Nephron (organoid): Measurements from ENCODE around the gene DOCK11.
A peak's percentile ranks its signal among the peaks of the same experiment; 100 is the strongest.
"Not testable (repeated sequence)": the region's sequence is repeated elsewhere in the genome, so short reads cannot be mapped to it uniquely, and the experiment has no call there.

ENCODE experiments used
- H3K27ac Mint-ChIP-seq, 3 experiments: 2 replicates each; pipeline ENCODE4 v1.8.0; 2020; ENCODE audit warnings: mixed read lengths in 3 of 3, mild to moderate bottlenecking in 2 of 3, moderate library complexity in 1 of 3
- H3K27me3 Mint-ChIP-seq: 2 replicates; pipeline ENCODE4 v1.8.0; 2021; ENCODE audit warnings: low read depth, mild to moderate bottlenecking, moderate library complexity, mixed read lengths
- H3K36me3 Mint-ChIP-seq: 2 replicates; pipeline ENCODE4 v1.8.0; 2020; ENCODE audit warnings: low read depth, mixed read lengths
- H3K4me1 Mint-ChIP-seq: 2 replicates; pipeline ENCODE4 v1.8.0; 2020; ENCODE audit warnings: mixed read lengths
- H3K4me3 Mint-ChIP-seq, 3 experiments: 2 replicates each; pipeline ENCODE4 v1.8.0; 2020; ENCODE audit warnings: mild to moderate bottlenecking in 3 of 3, mixed read lengths in 3 of 3, moderate library complexity in 2 of 3
- H3K9me3 Mint-ChIP-seq: 2 replicates; pipeline ENCODE4 v1.8.0; 2020; ENCODE audit warnings: mixed read lengths
- CTCF ChIP-seq, 3 experiments: fragments of 200-600 bp; sonication (generic); IDR thresholded peaks; one replicate each; pipeline ENCODE4 v1.5.0; 2021; ENCODE audit warnings: antibody characterized with exemption in 3 of 3; ENCODE audit not compliant: unreplicated experiment in 3 of 3

Gene DOCK11

GRCh38 chrX:118726887-118727685 lies 231.5 kb downstream of the DOCK11 start, which contains the start of gene IL13RA1:
IL13RA1 (plus strand) TSS chrX:118727606; CDS start chrX:118727639, 33 bp downstream.
- H3K9me3 Mint-ChIP-seq, result peaks cover 16% of the 10 kb centered on the region
- TF ChIP-seq CTCF (IDR thresholded peaks at IDR 0.05; ENCODE audit: unreplicated experiment in 3 of 3), result no peak
- H3K4me1 Mint-ChIP-seq, result peaks cover 31% of the 10 kb centered on the region
- peak within 1 kb of the TSS; percentile 34 to 84 (median 63) for H3K27ac Mint-ChIP-seq
- H3K27me3 Mint-ChIP-seq, result peaks cover 6% of the 10 kb centered on the region
- H3K36me3 Mint-ChIP-seq, result no peaks in the 10 kb centered on the region
- peak within 1 kb of the TSS; percentile 83 to 88 (median 88) for H3K4me3 Mint-ChIP-seq

GRCh38 chrX:118727686-118728339 lies 232.2 kb downstream of the DOCK11 start:
- Mint-ChIP-seq H3K9me3 (peaks cover 14% of the 10 kb centered on the region), H3K4me1 (peaks cover 31% of the 10 kb centered on the region), H3K4me3 (peak overlapping the region; percentile 83 to 88 (median 88)), H3K36me3 (no peaks in the 10 kb centered on the region), H3K27ac (peak overlapping the region; percentile 34 to 84 (median 63)), H3K27me3 (peaks cover 6% of the 10 kb centered on the region)
- TF ChIP-seq CTCF (IDR thresholded peaks at IDR 0.05; ENCODE audit: unreplicated experiment in 3 of 3), result no peak

- Mint-ChIP-seq H3K4me1 (peaks cover 31% of the 10 kb centered on the region), H3K4me3 (peak overlapping the region; percentile 83 to 88 (median 88)), H3K36me3 (no peaks in the 10 kb centered on the region), H3K27ac (peak overlapping the region in 2 of 3 experiments; percentile 63 to 84), H3K27me3 (no peaks in the 10 kb centered on the region), H3K9me3 (peaks cover 17% of the 10 kb centered on the region)
- TF ChIP-seq CTCF (IDR thresholded peaks at IDR 0.05; ENCODE audit: unreplicated experiment in 3 of 3), result no peak
These were observed 233.5 kb downstream of the DOCK11 start for GRCh38 chrX:118729042-118729652.

- Mint-ChIP-seq H3K9me3 (peaks cover 24% of the 10 kb centered on the region), H3K27me3 (no peaks in the 10 kb centered on the region), H3K36me3 (peaks cover under 1% of the 10 kb centered on the region), H3K4me1 (peaks cover 25% of the 10 kb centered on the region), H3K4me3 (peak overlapping the region in 2 of 3 experiments; percentile 28 to 83), H3K27ac (peak overlapping the region in 2 of 3 experiments; percentile 7 to 24)
- no peak for TF ChIP-seq CTCF (IDR thresholded peaks at IDR 0.05; ENCODE audit: unreplicated experiment in 3 of 3)
These were observed 235.1 kb downstream of the DOCK11 start for GRCh38 chrX:118730500-118731247.

- H3K27ac Mint-ChIP-seq, H3K27me3 Mint-ChIP-seq, H3K4me3 Mint-ChIP-seq: not testable (repeated sequence)
- Mint-ChIP-seq H3K36me3 (peaks cover 11% of the 10 kb centered on the region), H3K9me3 (peaks cover 36% of the 10 kb centered on the region), H3K4me1 (peaks cover 20% of the 10 kb centered on the region)
These were observed 236.9 kb downstream of the DOCK11 start for GRCh38 chrX:118732551-118732950.
